Mucosa of gallbladder (tissue), 1 donor: Measurements from ENCODE around the gene IPO5. TPM values are rescaled to one million over a fixed set of nuclear protein-coding genes. Genes with fewer than 3 reads are reported as not detected.

Experiments used
- DNase-seq: peaks from one replicate; pipeline ENCODE4 v3.0.0-alpha.2; 2020; ENCODE audit warnings: low spot score
- total RNA-seq: library from RNA; stranded (reverse); gene quantifications from one replicate; pipeline ENCODE4 v1.2.1, GENCODE V29; 2021
- donor health status: DM: no; HTN: no; CAD: no.

The IPO5 gene
- total RNA-seq, 1 donor from 2014 or later = 101 TPM

DNA sequence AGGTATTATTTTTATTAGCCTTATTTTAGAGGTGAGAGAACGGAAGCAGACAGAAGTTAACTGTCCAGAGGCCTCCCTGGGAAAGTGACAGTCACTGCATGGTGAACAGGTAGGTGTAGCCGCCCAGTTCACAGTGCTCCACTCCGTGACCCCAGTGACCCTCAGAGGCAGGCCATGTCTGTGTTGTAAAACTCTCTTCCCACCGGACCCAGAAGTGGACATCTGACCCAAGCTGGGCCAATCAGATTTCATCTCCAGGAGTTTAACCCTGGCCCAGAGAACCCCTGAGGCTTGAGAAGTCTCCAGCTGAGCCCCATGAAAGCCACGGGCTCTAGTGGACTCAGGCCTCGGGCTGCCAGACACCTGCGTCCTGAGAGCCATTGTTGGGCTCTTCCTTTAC lies 105.8 kb downstream of the IPO5 start:
- DNase-seq = no peak

DNA sequence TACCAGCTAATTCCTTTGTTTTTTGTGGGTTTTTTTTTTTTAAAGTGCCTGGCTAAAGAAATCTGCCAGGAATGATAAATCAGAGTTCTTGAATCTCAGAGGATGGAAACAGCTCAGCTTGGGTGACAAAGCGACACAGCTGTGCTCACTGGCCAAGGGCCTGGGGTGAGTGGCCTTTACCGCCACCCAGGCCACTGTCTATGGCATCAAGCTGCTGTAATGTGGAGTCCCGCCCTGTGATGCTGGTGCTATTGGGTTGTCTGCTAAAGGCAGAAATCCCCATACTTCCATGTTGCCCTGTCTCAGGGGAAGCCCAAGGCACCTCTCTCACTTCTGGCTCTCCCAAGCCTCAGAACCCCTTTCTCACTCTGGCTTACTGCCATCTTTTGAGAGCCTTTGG lies 106.8 kb downstream of the IPO5 start:
- no peak for DNase-seq

DNA sequence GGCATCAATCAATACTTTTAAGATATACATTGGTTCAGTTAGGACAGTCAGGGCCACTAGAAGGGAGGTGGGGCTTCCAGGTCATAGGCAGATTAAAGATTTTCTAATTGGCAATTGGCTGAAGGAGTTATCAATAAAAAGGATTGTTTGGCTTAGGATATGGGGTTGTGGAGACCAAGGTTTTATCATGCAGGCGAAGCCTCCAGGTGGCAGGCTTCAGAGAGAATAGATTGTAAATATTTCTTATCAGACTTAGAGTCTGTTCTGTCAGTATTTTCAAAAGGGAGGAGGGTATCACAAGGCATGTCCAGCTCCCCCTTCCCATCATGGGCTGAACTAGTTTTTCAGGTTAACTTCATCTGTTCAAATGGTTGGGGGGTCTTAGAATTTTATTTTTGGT lies 112.0 kb downstream of the IPO5 start:
- DNase-seq = no peak

DNA sequence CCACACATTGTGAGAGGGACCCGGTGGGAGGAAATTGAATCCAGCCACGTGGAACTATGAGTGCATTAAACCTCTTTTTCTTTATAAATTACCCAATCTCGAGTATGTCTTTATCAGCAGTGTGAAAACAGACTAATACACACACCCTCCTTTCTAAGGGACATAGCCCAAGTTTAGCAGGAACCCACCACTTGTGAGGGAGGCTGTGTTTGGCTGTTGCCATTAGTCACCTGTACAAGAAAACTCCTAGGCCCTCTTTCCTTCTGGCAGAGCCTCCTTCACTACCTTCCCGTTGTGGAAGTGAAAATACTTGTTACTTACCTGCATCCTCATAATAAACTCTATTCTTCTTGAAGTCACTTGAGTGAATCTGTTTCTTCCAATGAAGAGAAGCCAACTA lies 113.2 kb downstream of the IPO5 start:
- DNase-seq = no peak

DNA sequence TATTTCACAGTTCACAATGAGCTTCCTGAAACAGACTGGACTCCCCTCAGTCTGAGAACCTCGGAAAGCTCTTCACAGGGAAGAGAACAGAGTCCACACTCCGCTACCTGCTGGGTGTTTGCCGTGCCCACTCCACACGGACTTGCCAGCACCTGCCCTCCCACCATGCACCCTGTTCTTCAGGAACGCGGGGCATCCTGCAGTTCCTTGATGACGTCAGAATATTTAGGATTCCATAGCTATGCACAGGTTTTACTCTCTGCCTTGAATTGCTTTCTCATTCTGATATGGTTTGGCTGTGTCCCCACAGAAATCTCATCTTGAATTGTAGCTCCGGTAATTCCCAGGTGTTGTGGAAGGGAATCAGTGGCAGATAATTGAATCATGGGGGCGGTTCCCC lies 115.0 kb downstream of the IPO5 start:
- DNase-seq = no peak

DNA sequence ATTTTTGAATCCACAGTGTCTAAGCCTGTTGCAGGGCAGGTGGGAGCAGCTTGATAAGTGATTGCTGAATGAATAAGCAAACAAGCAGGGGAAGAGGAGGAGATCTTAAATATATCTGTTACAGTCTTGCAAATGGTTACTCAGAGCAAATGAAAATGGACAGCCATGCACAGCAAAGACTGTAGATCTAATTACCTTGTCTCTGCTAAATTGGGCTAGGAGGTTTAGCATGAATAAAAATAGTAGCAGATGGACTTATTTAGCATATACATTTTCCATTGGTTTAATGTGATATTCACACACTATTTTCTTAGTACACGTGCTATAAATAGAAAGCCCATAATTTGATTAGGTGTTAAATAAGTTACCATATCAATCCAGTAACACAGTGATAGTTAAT lies 116.5 kb downstream of the IPO5 start:
- no peak for DNase-seq

DNA sequence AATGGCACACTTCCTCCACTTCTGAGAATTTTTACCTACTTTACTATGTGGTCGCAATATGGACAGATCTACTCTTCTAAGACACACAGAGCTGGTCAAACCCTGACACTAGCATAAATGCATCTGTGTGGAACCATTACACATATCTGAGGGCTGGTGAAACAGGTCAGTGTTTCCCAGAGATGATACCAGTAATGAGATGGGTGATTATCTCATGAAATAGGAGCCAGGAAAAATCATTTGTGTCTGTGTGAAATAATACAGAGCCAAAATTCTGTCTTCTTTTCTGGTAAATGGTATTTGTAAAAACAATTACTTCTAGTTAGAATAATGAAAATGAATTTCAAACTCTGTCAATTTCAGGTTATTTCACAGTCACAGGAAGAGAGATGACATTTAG lies 117.8 kb downstream of the IPO5 start:
- DNase-seq = no peak

DNA sequence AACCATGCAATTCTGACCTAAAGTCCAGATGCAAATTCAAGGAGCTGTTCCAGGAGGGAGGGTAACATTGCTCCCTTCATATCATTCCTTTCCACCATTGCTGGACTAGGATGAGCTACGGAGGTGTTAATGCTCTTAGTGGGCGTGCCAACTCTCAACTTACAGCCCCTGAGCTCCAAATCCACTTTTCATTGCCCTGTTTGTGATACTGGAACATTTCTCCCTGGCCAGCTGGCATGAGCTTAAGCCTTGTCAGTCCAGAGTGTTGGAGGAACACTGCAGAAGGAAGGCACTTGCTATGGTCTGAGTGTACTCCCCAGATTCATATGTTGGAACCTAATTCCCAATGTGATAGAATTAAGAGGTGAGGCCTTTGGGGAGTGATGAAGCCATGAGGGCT lies 119.0 kb downstream of the IPO5 start:
- DNase-seq = no peak

Other genes with a start within 250 kb of the IPO5 start
- 112 TPM for gene FARP1, start 189.4 kb downstream of the IPO5 start, total RNA-seq
- gene RNF113B, start 223.6 kb downstream of the IPO5 start, total RNA-seq = not detected